Adipose tissue (tissue), 3 donors: ENCODE measurements around the gene DOCK2. TPM values are rescaled to one million over a fixed set of nuclear protein-coding genes. Genes with fewer than 3 reads are reported as not detected.

Experiments used
- H3K27ac ChIP-seq: one replicate; pipeline ENCODE4 v1.5.1; 2013; ENCODE audit warnings: low read depth, low read length
- WGBS, 3 donors: extraction: QIAGEN DNeasy Blood & Tissue Kit; methylation state at CpG; one replicate each; pipeline ENCODE4 v1.1.7; 2013; 5-methylcytosine and 5-hydroxymethylcytosine counted together
- polyA plus RNA-seq, 3 donors: library from polyadenylated mRNA; stranded (reverse); fragments of 200-250 nt; gene quantifications; one replicate each; pipeline ENCODE4 v1.2.3, GENCODE V29; 2013
- donor health status: healthy with polysubstance abuse.
- donor health status: Bipolar disorder and iron deficiency.
- donor health status: healthy.

Gene DOCK2
- polyA plus RNA-seq, 3 donors: 1.3 to 7.0 (median 6.8) TPM

DNA sequence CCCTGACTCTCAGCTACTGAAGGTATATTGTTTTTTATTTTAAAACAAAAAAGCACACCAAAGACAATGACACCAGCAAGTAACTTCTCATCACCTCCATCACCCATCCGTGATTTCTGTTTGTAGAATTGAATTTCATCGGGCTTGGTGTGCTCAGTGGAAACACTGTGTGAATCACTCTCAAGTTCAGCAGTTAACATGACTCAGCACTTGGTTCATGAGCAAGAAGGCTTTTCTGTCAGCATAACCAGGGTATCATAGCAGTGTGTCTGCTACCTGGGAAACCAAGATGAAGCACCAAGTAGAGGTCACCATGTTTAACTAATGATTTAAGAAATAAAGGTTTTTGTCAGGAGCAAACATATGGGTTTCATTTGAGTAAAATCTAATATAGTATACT, 219.5 kb downstream of the DOCK2 start:
- WGBS, 3 donors: 72 to 89% (median 88%) methylated on average over 2 of the region's 2 CpGs

DNA sequence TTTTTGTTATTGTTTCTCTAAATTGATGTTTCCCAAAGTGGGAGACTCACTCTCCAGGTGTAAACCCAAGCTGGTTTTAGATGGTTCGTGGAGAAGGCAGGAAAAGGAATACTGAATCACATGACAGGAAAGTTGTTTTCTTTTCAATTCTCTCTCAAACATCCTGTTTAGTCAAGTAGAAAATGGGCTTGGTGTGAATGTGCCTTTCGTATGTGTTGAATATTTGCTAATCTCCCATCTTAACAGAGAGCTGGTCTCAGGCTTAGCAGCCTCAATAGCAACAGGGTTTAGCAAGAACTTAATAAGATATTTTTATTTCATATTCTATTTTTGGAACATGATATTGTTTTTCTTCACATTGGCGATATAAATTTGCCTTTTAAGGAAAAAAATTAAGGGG, 223.5 kb downstream of the DOCK2 start:
- WGBS, 3 donors: 52 to 68% (median 58%) methylated on average over 3 of the region's 3 CpGs
- H3K27ac ChIP-seq: no peak overlapping the region

More for the DNA sequence above, 219.5 kb downstream of the DOCK2 start:
- H3K27ac ChIP-seq: no peak overlapping the region

- WGBS, 3 donors: 77 to 80% (median 78%) methylated on average over 2 of the region's 2 CpGs
- no peak overlapping the region for H3K27ac ChIP-seq
Measured at GRCh38 chr5:169861433-169861832, 224.4 kb downstream of the DOCK2 start.

- 79 to 86% (median 79%) methylated on average over 2 of the region's 2 CpGs for WGBS, 3 donors
- no peak overlapping the region for H3K27ac ChIP-seq
Measured at GRCh38 chr5:169861934-169862333, 224.9 kb downstream of the DOCK2 start.

- 78 to 86% (median 83%) methylated on average over 4 of the region's 4 CpGs for WGBS, 3 donors
- no peak overlapping the region for H3K27ac ChIP-seq
Measured at GRCh38 chr5:169862391-169862811, 225.3 kb downstream of the DOCK2 start.

- WGBS, 3 donors: 65 to 94% (median 73%) methylated on average over 1 of the region's 1 CpG
Measured at GRCh38 chr5:169864483-169864882, 227.4 kb downstream of the DOCK2 start.

DNA sequence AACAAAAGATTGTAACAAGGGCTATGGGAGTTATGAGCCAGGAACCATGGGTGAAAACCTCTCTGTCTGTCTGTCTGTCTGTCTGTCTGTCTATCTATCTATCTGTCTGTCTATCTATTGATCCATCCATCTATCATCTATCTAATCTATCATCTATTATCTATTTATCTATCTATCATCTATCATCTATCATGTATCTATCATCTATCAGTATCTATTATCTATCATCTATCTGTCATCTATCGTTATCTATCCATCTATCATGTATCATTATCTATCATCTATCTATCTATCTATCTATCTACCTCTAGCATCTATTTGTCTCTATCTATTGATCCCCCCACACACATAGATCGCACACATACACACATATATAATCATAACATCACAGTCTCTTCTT, 230.3 kb downstream of the DOCK2 start:
- 79 to 96% (median 96%) methylated on average over 2 of the region's 2 CpGs for WGBS, 3 donors
- H3K27ac ChIP-seq: no peak overlapping the region

More at GRCh38 chr5:169864483-169864882, 227.4 kb downstream of the DOCK2 start:
- H3K27ac ChIP-seq: no peak overlapping the region

DNA sequence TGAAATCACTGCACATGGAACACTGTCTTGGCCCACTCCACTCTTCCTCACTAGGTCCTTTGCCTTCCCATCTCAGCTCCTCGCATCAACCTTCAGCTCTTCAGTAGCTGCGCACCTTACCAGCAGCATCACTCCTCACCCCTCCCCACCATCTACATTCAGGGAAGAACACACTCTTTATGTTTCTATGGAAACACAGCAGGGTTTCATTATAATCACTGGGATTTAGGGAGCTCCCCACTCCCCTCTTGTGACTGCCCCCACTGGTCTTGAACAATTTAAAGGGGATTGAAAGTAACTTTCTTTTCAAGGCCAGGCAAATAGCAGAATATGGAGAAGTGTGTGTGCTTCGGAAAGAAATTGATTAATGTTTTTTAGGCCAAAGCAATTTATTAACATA, 232.0 kb downstream of the DOCK2 start:
- H3K27ac ChIP-seq: no peak overlapping the region
- 73 to 93% (median 88%) methylated on average over 3 of the region's 3 CpGs for WGBS, 3 donors

GRCh38 chr5:169870211-169870610, 233.1 kb downstream of the DOCK2 start:
- WGBS, 3 donors: 52 to 66% (median 53%) methylated on average over 2 of the region's 2 CpGs
- H3K27ac ChIP-seq: no peak overlapping the region

DNA sequence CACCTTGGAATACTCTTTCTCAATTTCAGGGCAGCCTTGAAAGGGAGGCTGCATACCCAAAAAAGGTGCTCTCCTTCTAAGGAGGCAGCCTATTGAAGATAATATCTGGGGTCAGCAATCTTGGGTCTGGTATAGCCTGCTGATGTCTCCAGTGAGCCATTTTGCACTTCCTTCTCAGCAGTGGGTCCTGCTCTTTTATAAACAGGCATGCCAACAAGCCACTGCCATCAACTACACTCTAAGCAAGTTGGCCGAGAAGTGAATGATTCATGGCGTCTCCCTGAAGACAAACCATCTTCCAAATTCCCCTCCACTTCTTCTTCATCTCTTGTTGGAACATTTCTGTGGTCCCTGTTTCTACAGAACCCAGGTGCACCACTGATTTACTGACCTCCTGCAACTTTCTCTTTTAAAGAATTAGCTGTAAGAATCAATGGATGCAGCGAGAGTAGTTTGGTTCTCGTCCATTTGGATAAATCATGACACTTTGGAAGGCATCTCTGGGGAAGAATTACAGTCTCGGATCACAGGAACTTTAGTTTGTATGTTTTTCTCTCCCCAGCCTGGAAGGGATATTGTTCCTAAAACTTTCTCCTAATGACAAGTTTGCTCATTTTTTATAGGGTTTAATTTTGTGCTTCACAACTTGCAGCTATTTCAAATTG, 234.9 kb downstream of the DOCK2 start:
- WGBS, 3 donors: 64 to 82% (median 69%) methylated on average over 5 of the region's 5 CpGs
- H3K27ac ChIP-seq: no peak overlapping the region

GRCh38 chr5:169873642-169874041, 236.6 kb downstream of the DOCK2 start:
- whole genome bisulfite sequencing, 3 donors: 37 to 51% (median 37%) methylated on average over 5 of the region's 5 CpGs
- no peak overlapping the region for H3K27ac ChIP-seq

- 47 to 64% (median 56%) methylated on average over 4 of the region's 4 CpGs for WGBS, 3 donors
- H3K27ac ChIP-seq: no peak overlapping the region
Measured at GRCh38 chr5:169874621-169875020, 237.5 kb downstream of the DOCK2 start.

GRCh38 chr5:169875091-169875728, 238.1 kb downstream of the DOCK2 start:
- no peak overlapping the region for H3K27ac ChIP-seq
- 51 to 72% (median 52%) methylated on average over 8 of the region's 8 CpGs for whole genome bisulfite sequencing, 3 donors

- no peak overlapping the region for H3K27ac ChIP-seq
- whole genome bisulfite sequencing, 3 donors: 55 to 65% (median 58%) methylated on average over 4 of the region's 4 CpGs
Measured at GRCh38 chr5:169875731-169876130, 238.7 kb downstream of the DOCK2 start.

DNA sequence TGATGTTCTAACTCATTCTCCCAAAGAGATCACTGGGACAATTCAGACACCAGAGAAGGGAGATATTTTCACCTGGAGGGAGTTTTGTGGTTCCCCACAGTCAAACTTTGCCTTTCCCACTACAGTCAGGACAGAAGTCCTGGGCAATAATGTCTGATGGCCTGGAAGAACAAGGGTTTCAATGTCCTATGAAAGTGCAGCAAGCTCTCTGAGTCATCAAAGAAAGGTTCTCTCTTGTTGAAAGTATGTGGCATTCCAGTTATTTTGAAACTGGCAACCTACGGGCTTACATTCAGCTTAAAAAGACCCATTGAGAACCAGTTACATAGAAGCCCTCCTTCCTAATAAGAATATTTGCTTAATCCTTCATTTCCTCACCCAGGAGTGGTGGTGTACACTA, 239.3 kb downstream of the DOCK2 start:
- no peak overlapping the region for H3K27ac ChIP-seq
- 48 to 61% (median 48%) methylated on average over 1 of the region's 1 CpG for WGBS, 3 donors

- H3K27ac ChIP-seq: no peak overlapping the region
- WGBS, 3 donors: 60 to 72% (median 63%) methylated on average over 4 of the region's 4 CpGs
Measured at GRCh38 chr5:169880012-169880663, 243.1 kb downstream of the DOCK2 start.

- no peak overlapping the region for H3K27ac ChIP-seq
- 94 to 96% (median 95%) methylated on average over 2 of the region's 2 CpGs for WGBS, 3 donors
Measured at GRCh38 chr5:169880785-169881184, 243.7 kb downstream of the DOCK2 start.

GRCh38 chr5:169881702-169882303, 244.7 kb downstream of the DOCK2 start:
- WGBS, 3 donors: 51 to 75% (median 68%) methylated on average over 5 of the region's 5 CpGs
- no peak overlapping the region for H3K27ac ChIP-seq

GRCh38 chr5:169886033-169886432, 249.0 kb downstream of the DOCK2 start:
- 74 to 89% (median 88%) methylated on average over 2 of the region's 2 CpGs for WGBS, 3 donors
- no peak overlapping the region for H3K27ac ChIP-seq
